ENCODE measurements around the gene FAM200A.

DNA sequence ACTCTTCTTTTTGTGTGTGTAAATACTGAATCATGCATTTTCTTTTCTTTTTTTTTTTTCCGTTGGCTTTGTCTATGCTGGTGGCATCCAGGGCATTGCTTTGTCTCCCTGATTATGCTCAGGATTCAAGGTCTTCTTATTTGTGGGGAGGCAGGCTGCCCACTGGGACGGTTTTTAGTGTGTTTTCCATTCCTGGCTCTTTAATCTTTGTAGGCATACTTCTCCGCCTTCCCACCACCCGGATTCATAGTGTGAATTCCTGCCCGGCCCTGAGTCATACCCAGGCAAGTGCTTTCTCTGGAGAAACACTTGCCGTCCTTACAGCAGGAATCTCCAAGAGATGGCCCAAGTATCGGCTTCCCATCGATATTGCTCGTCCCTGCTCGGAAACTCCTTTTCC lies 11.7 kb upstream of the FAM200A start:
- TF ChIP-seq POLR2A (IDR thresholded peaks at IDR 0.05; ENCODE audit: low read depth, low read length) (no peak), CTCF (conservative IDR thresholded peaks at IDR 0.05; ENCODE audit: low read depth, low read length) (no peak), BHLHE40 (IDR thresholded peaks at IDR 0.05; ENCODE audit: low read depth, low read length) (no peak)
- TF ChIP-seq, protein P1, sequence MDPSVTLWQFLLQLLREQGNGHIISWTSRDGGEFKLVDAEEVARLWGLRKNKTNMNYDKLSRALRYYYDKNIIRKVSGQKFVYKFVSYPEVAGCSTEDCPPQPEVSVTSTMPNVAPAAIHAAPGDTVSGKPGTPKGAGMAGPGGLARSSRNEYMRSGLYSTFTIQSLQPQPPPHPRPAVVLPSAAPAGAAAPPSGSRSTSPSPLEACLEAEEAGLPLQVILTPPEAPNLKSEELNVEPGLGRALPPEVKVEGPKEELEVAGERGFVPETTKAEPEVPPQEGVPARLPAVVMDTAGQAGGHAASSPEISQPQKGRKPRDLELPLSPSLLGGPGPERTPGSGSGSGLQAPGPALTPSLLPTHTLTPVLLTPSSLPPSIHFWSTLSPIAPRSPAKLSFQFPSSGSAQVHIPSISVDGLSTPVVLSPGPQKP (IDR thresholded peaks at IDR 0.05; ENCODE audit: borderline replicate concordance, low read depth, low read length): no peak
- TF ChIP-seq, protein P2, sequence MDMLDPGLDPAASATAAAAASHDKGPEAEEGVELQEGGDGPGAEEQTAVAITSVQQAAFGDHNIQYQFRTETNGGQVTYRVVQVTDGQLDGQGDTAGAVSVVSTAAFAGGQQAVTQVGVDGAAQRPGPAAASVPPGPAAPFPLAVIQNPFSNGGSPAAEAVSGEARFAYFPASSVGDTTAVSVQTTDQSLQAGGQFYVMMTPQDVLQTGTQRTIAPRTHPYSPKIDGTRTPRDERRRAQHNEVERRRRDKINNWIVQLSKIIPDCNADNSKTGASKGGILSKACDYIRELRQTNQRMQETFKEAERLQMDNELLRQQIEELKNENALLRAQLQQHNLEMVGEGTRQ (IDR thresholded peaks at IDR 0.05; ENCODE audit: low read depth, low read length): no peak

Measured in IMR-90 (cell line).